Neural cell (in vitro differentiated cells): Measurements from ENCODE around the gene SLC25A26. TPM values are rescaled to one million over a fixed set of nuclear protein-coding genes. Genes with fewer than 3 reads are reported as not detected.

Source experiments
- H2AFZ ChIP-seq: fragments of 200-600, 300-800 bp; sonication (generic), shearing (Covaris generic); 2 replicates; pipeline ENCODE4 v1.6.0; 2014; ENCODE audit warnings: low read depth, mild to moderate bottlenecking, antibody characterized with exemption, low read length, moderate library complexity
- H3F3A ChIP-seq: fragments of 200-600 bp; shearing (Covaris generic); 2 replicates; pipeline ENCODE4 v1.6.1; 2016; ENCODE audit warnings: mild to moderate bottlenecking, moderate library complexity, mixed read lengths, antibody characterized with exemption, low read length; ENCODE audit not compliant: insufficient read depth, poor library complexity, severe bottlenecking
- H3K27ac ChIP-seq: fragments of 200-600, 300-800 bp; sonication (generic), shearing (Covaris generic); 2 replicates; pipeline ENCODE4 v1.5.1; 2014; ENCODE audit warnings: mild to moderate bottlenecking, low read length, moderate library complexity
- H3K27me3 ChIP-seq: fragments of 300-800, 200-600 bp; sonication (generic), shearing (Covaris generic); 2 replicates; pipeline ENCODE4 v1.6.0; 2014; ENCODE audit warnings: mild to moderate bottlenecking, low read depth, low read length, moderate library complexity; ENCODE audit not compliant: insufficient read depth
- H3K36me3 ChIP-seq: fragments of 300-800, 200-600 bp; sonication (generic), shearing (Covaris generic); 2 replicates; pipeline ENCODE4 v1.5.1; 2014; ENCODE audit warnings: mild to moderate bottlenecking, antibody characterized with exemption, low read length, moderate library complexity; ENCODE audit not compliant: insufficient read depth
- H3K4me2 ChIP-seq: fragments of 300-800, 200-600 bp; sonication (generic), shearing (Covaris generic); 2 replicates; pipeline ENCODE4 v1.6.0; 2014; ENCODE audit warnings: mild to moderate bottlenecking, low read length
- H3K4me3 ChIP-seq: fragments of 300-800, 200-600 bp; sonication (generic), shearing (Covaris generic); 2 replicates; pipeline ENCODE4 v1.5.1; 2014; ENCODE audit warnings: mild to moderate bottlenecking, low read length, moderate library complexity
- H3K79me2 ChIP-seq: fragments of 200-600 bp; shearing (Covaris generic); replicated peaks from 2 replicates; pipeline ENCODE4 v1.6.0; 2014; ENCODE audit warnings: mild to moderate bottlenecking, low read length, moderate library complexity; ENCODE audit not compliant: insufficient read depth
- H3K9ac ChIP-seq: fragments of 300-800, 200-600 bp; sonication (generic), shearing (Covaris generic); 2 replicates; pipeline ENCODE4 v1.6.1; 2016; ENCODE audit warnings: mild to moderate bottlenecking, low read length, mixed read lengths
- H3K9me2 ChIP-seq: fragments of 200-600 bp; shearing (Covaris generic); 2 replicates; pipeline ENCODE4 v1.6.1; 2016; ENCODE audit warnings: mild to moderate bottlenecking, low read length, mixed read lengths; ENCODE audit not compliant: insufficient read depth
- H3K9me3 ChIP-seq: fragments of 200-600, 300-800 bp; sonication (generic), shearing (Covaris generic); 2 replicates; pipeline ENCODE4 v1.6.1; 2016; ENCODE audit warnings: mild to moderate bottlenecking, mixed run types, low read length, moderate library complexity, mixed read lengths
- H4K20me1 ChIP-seq: fragments of 200-600 bp; shearing (Covaris generic); 2 replicates; pipeline ENCODE4 v1.6.1; 2016; ENCODE audit warnings: mild to moderate bottlenecking, mixed run types; ENCODE audit not compliant: insufficient read depth
- CTCF ChIP-seq: fragments of 450-650 bp; IDR thresholded peaks from 2 replicates; pipeline ENCODE4 v1.5.1; 2014; ENCODE audit warnings: antibody characterized with exemption, mild to moderate bottlenecking, moderate library complexity; ENCODE audit not compliant: poor library complexity, severe bottlenecking
- EP300 ChIP-seq: fragments of 450-650 bp; conservative IDR thresholded peaks from 2 replicates; pipeline ENCODE4 v1.6.1; 2014; ENCODE audit warnings: antibody characterized with exemption, mild to moderate bottlenecking, moderate library complexity; ENCODE audit not compliant: poor library complexity, severe bottlenecking
- EZH2 ChIP-seq: fragments of 200-600, 300-800 bp; shearing (Covaris generic), sonication (generic); IDR thresholded peaks from 2 replicates; pipeline ENCODE4 v1.6.1; 2014; ENCODE audit warnings: antibody characterized with exemption, low read length, borderline replicate concordance, mild to moderate bottlenecking; ENCODE audit not compliant: insufficient read depth, poor library complexity, severe bottlenecking
- MXI1 ChIP-seq: fragments of 450-650 bp; conservative IDR thresholded peaks from 2 replicates; pipeline ENCODE4 v1.6.1; 2014; ENCODE audit warnings: antibody characterized with exemption, mild to moderate bottlenecking; ENCODE audit not compliant: poor library complexity, severe bottlenecking
- POLR2AphosphoS5 ChIP-seq: IDR thresholded peaks from 2 replicates; pipeline ENCODE4 v1.6.1; 2012
- RAD21 ChIP-seq: fragments of 450-650 bp; conservative IDR thresholded peaks from 2 replicates; pipeline ENCODE4 v1.6.1; 2014; ENCODE audit warnings: antibody characterized with exemption, mild to moderate bottlenecking, moderate library complexity
- SMC3 ChIP-seq: fragments of 450-650 bp; conservative IDR thresholded peaks from 2 replicates; pipeline ENCODE4 v1.6.1; 2014; ENCODE audit warnings: antibody characterized with exemption, mild to moderate bottlenecking, moderate library complexity; ENCODE audit not compliant: poor library complexity
- TAF1 ChIP-seq: IDR thresholded peaks from 2 replicates; pipeline ENCODE4 v1.6.1; 2012; ENCODE audit warnings: low read depth
- polyA plus RNA-seq: library from polyadenylated mRNA; depleted of rRNA; stranded (reverse); fragments of >200 nt; gene quantifications from 2 replicates; pipeline ENCODE4 v1.2.3, GENCODE V29; 2014
- TF ChIP-seq, protein P1 (sequence below): IDR thresholded peaks from 2 replicates; pipeline ENCODE4 v1.6.1; 2012; ENCODE audit warnings: borderline replicate concordance

SLC25A26 gene
- polyA plus RNA-seq, 1 donor from 2014 or later: 21.0 TPM

DNA sequence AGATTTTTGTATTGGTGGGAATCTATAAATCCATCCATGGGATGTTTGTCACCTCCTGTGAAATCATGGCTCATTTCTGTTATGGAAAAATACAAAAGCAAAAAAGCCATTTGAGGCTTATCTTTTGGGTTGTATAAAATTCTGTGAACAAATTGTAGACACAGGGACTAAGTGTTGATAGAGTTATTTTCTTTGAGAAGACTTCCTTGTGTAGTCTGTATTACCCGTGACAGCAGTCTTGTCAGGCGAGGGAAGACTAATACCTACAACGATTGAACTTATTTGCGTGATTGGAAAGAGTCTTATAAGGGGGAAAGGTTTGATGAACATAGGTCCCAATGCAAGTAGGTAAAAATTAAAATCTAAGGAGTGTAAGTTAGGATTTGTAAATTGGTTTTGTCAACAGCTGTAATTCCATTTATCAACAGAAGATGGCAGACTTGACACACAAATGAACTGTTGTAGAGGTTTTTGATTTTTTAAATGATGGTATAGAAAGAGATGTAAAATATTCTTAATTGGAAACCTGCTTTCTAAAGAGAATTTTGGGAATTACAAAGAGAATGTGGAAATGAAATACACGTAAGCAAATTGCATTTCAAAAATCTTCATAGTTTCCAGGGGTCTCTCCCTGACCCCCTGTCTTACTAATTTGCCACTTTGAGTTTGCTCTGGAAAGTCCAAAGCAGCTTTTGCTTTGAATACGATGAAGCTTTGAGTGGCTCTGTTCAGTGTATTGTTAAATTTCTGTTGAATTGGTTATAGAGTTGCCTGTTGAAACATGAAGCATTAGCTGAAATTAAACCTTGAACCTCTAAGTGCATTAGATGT is 33.2 kb downstream of the SLC25A26 start:
- no peak overlapping the region for H2AFZ ChIP-seq
- no peaks in the 10 kb centered on the region for H3K36me3 ChIP-seq
- H3K27me3 ChIP-seq: no peaks in the 10 kb centered on the region
- H3K4me2 ChIP-seq: no peak overlapping the region
- H4K20me1 ChIP-seq: no peaks in the 10 kb centered on the region
- no peak overlapping the region for H3K4me3 ChIP-seq
- H3K79me2 ChIP-seq: no peaks in the 10 kb centered on the region
- H3K27ac ChIP-seq: no peak overlapping the region
- no peak overlapping the region for H3K9ac ChIP-seq
- H3K9me3 ChIP-seq: no peaks in the 10 kb centered on the region
- peak; percentile 85 for TF ChIP-seq RAD21
- no peak for TF ChIP-seq TAF1
- TF ChIP-seq CTCF: peak; percentile 83
- no peak for TF ChIP-seq EP300
- TF ChIP-seq POLR2AphosphoS5: no peak
- TF ChIP-seq SMC3: peak; percentile 83
- H3K9me2 ChIP-seq: no peaks in the 10 kb centered on the region
- no peaks in the 10 kb centered on the region for H3F3A ChIP-seq

GRCh38 chr3:66255865-66256264 is 35.1 kb downstream of the SLC25A26 start:
- no peak overlapping the region for H2AFZ ChIP-seq
- no peaks in the 10 kb centered on the region for H4K20me1 ChIP-seq
- TF ChIP-seq CTCF (no peak), POLR2AphosphoS5 (no peak), SMC3 (no peak), EP300 (no peak), TAF1 (no peak), MXI1 (no peak), RAD21 (no peak), EZH2 (no peak)
- TF ChIP-seq, protein P1, sequence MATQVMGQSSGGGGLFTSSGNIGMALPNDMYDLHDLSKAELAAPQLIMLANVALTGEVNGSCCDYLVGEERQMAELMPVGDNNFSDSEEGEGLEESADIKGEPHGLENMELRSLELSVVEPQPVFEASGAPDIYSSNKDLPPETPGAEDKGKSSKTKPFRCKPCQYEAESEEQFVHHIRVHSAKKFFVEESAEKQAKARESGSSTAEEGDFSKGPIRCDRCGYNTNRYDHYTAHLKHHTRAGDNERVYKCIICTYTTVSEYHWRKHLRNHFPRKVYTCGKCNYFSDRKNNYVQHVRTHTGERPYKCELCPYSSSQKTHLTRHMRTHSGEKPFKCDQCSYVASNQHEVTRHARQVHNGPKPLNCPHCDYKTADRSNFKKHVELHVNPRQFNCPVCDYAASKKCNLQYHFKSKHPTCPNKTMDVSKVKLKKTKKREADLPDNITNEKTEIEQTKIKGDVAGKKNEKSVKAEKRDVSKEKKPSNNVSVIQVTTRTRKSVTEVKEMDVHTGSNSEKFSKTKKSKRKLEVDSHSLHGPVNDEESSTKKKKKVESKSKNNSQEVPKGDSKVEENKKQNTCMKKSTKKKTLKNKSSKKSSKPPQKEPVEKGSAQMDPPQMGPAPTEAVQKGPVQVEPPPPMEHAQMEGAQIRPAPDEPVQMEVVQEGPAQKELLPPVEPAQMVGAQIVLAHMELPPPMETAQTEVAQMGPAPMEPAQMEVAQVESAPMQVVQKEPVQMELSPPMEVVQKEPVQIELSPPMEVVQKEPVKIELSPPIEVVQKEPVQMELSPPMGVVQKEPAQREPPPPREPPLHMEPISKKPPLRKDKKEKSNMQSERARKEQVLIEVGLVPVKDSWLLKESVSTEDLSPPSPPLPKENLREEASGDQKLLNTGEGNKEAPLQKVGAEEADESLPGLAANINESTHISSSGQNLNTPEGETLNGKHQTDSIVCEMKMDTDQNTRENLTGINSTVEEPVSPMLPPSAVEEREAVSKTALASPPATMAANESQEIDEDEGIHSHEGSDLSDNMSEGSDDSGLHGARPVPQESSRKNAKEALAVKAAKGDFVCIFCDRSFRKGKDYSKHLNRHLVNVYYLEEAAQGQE: no peak
- H3K4me2 ChIP-seq: no peak overlapping the region
- no peak overlapping the region for H3K9ac ChIP-seq
- H3K9me3 ChIP-seq: no peaks in the 10 kb centered on the region
- no peaks in the 10 kb centered on the region for H3K9me2 ChIP-seq
- H3K27me3 ChIP-seq: no peaks in the 10 kb centered on the region
- no peaks in the 10 kb centered on the region for H3F3A ChIP-seq
- H3K27ac ChIP-seq: no peak overlapping the region
- H3K4me3 ChIP-seq: no peak overlapping the region
- H3K79me2 ChIP-seq: no peaks in the 10 kb centered on the region
- H3K36me3 ChIP-seq: no peaks in the 10 kb centered on the region
